ENCODE results near the gene LRTM2. TPM values are rescaled to one million over a fixed set of nuclear protein-coding genes. Genes with fewer than 3 reads are reported as not detected.

Gene LRTM2
- total RNA-seq, 1 experiment from 2014 or later = not detected

DNA sequence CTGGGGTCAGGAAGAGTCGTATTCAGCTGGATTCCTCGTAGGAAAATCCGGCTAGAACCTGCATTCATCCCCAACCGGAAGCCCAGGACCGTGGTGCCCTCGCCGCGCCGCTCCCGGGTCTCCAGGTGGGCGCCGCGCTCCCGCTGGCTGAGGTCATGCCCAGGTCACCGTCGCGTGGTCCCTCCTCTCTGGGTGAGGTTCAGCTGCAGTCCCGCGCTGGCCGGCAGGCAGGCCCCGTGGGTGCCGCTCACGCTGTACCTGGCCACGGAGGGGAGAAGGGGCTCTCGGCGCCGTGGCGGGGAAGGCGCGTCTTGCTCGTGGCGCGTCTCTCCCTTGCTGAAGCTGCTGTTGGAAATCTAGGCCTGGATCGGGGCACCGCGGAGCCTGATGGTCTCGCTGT lies 44.5 kb downstream of the LRTM2 start:
- Histone ChIP-seq H3K9me3 (ENCODE audit: insufficient read depth, low read depth) (no peaks in the 10 kb centered on the region), H4K20me1 (ENCODE audit: insufficient read depth) (no peaks in the 10 kb centered on the region), H3K4me1 (replicated peaks; ENCODE audit: insufficient read depth) (no peaks in the 10 kb centered on the region), H3K27ac (no peak overlapping the region), H3F3A (ENCODE audit: insufficient read depth, low read depth) (no peaks in the 10 kb centered on the region), H3K4me2 (no peak overlapping the region), H3K9me2 (ENCODE audit: insufficient read depth) (no peaks in the 10 kb centered on the region), H3K36me3 (ENCODE audit: low read depth) (no peaks in the 10 kb centered on the region), H3K79me2 (ENCODE audit: low read depth) (no peaks in the 10 kb centered on the region), H3K4me3 (no peak overlapping the region), H2AFZ (no peak overlapping the region), H3K27me3 (ENCODE audit: insufficient read depth, low read depth) (peaks cover 98% of the 10 kb centered on the region)
- POLR2A ChIA-PET (ENCODE audit: unreplicated experiment) = no interaction called here
- TF ChIP-seq EZH2 (IDR thresholded peaks at IDR 0.05; ENCODE audit: low read depth) (no peak), CTCF (conservative IDR thresholded peaks at IDR 0.05) (no peak)
- no peak for DNase-seq
- CTCF ChIA-PET = no interaction called here
- BruUV-seq (replicated peaks) = no TSS peak
- intact Hi-C loops (cut with micrococcal nuclease; ENCODE audit: unreplicated experiment) = no loop called here

- POLR2A ChIA-PET (ENCODE audit: unreplicated experiment) = no interaction called here
- no peaks in the 10 kb centered on the region for H3K79me2 ChIP-seq (ENCODE audit: low read depth)
- H3K36me3 ChIP-seq (ENCODE audit: low read depth) = no peaks in the 10 kb centered on the region
- H3K27me3 ChIP-seq (ENCODE audit: insufficient read depth, low read depth) = peaks cover 98% of the 10 kb centered on the region
- no peak for DNase-seq
- no TSS peak for BruUV-seq (replicated peaks)
- H3K9me3 ChIP-seq (ENCODE audit: insufficient read depth, low read depth) = no peaks in the 10 kb centered on the region
- no peaks in the 10 kb centered on the region for H3K9me2 ChIP-seq (ENCODE audit: insufficient read depth)
- no peak overlapping the region for H2AFZ ChIP-seq
- intact Hi-C loops (cut with micrococcal nuclease; ENCODE audit: unreplicated experiment) = no loop called here
- no peaks in the 10 kb centered on the region for H3K4me1 ChIP-seq (replicated peaks; ENCODE audit: insufficient read depth)
- H3K4me3 ChIP-seq = no peak overlapping the region
- no peak overlapping the region for H3K4me2 ChIP-seq
- H3K27ac ChIP-seq = no peak overlapping the region
- H3F3A ChIP-seq (ENCODE audit: insufficient read depth, low read depth) = no peaks in the 10 kb centered on the region
- TF ChIP-seq EZH2 (IDR thresholded peaks at IDR 0.05; ENCODE audit: low read depth) (no peak), CTCF (conservative IDR thresholded peaks at IDR 0.05) (no peak)
- CTCF ChIA-PET = no interaction called here
- H4K20me1 ChIP-seq (ENCODE audit: insufficient read depth) = no peaks in the 10 kb centered on the region
Measured at GRCh38 chr12:1865284-1865866, 45.0 kb downstream of the LRTM2 start.

GRCh38 chr12:1869145-1869544 lies 48.8 kb downstream of the LRTM2 start:
- H3F3A ChIP-seq (ENCODE audit: insufficient read depth, low read depth) = peaks cover 5% of the 10 kb centered on the region; the same call in 1 of the 2 replicates
- H3K9me2 ChIP-seq (ENCODE audit: insufficient read depth) = no peaks in the 10 kb centered on the region
- H3K4me1 ChIP-seq (replicated peaks; ENCODE audit: insufficient read depth) = no peaks in the 10 kb centered on the region
- no peak overlapping the region for H3K4me3 ChIP-seq
- peaks cover 98% of the 10 kb centered on the region for H3K27me3 ChIP-seq (ENCODE audit: insufficient read depth, low read depth)
- no peak overlapping the region for H3K4me2 ChIP-seq
- no peaks in the 10 kb centered on the region for H4K20me1 ChIP-seq (ENCODE audit: insufficient read depth)
- no peak overlapping the region for H2AFZ ChIP-seq
- CTCF ChIA-PET = no interaction called here
- POLR2A ChIA-PET (ENCODE audit: unreplicated experiment) = interaction anchor here (0.7 kb wide), 1 partner anchor 42 kb away, joined by 5 read pairs; no protein-coding TSS in a partner anchor
- H3K9me3 ChIP-seq (ENCODE audit: insufficient read depth, low read depth) = no peaks in the 10 kb centered on the region
- DNase-seq = no peak
- TF ChIP-seq CTCF (conservative IDR thresholded peaks at IDR 0.05) (no peak), EZH2 (IDR thresholded peaks at IDR 0.05; ENCODE audit: low read depth) (no peak)
- intact Hi-C loops (cut with micrococcal nuclease; ENCODE audit: unreplicated experiment) = no loop called here
- H3K36me3 ChIP-seq (ENCODE audit: low read depth) = no peaks in the 10 kb centered on the region
- BruUV-seq (replicated peaks) = no TSS peak
- no peak overlapping the region for H3K27ac ChIP-seq
- no peaks in the 10 kb centered on the region for H3K79me2 ChIP-seq (ENCODE audit: low read depth)

All from PC-9 (cell line).